Measurements from ENCODE around the gene B4GALT1. TPM values are rescaled to one million over a fixed set of nuclear protein-coding genes. Genes with fewer than 3 reads are reported as not detected.

The B4GALT1 gene
- total RNA-seq, 1 donor from 2014 or later = 115 TPM

GRCh38 chr9:33125871-33126823 is 41.0 kb downstream of the B4GALT1 start:
- DNase-seq (ENCODE audit: low spot score) = no peak

GRCh38 chr9:33125461-33125860 is 41.7 kb downstream of the B4GALT1 start:
- no peak for DNase-seq (ENCODE audit: low spot score)

GRCh38 chr9:33124751-33125381 is 42.3 kb downstream of the B4GALT1 start:
- no peak for DNase-seq (ENCODE audit: low spot score)

GRCh38 chr9:33124046-33124445 is 43.1 kb downstream of the B4GALT1 start:
- no peak for DNase-seq (ENCODE audit: low spot score)

- DNase-seq (ENCODE audit: low spot score) = no peak
These were observed 43.6 kb downstream of the B4GALT1 start for GRCh38 chr9:33123407-33124031.

GRCh38 chr9:33120620-33121019 is 46.5 kb downstream of the B4GALT1 start:
- DNase-seq (ENCODE audit: low spot score) = no peak

- no peak for DNase-seq (ENCODE audit: low spot score)
These were observed 49.3 kb downstream of the B4GALT1 start for GRCh38 chr9:33117796-33118195.

- DNase-seq (ENCODE audit: low spot score) = no peak
These were observed 49.8 kb downstream of the B4GALT1 start for GRCh38 chr9:33117306-33117705.

GRCh38 chr9:33116860-33117259 is 50.3 kb downstream of the B4GALT1 start:
- no peak for DNase-seq (ENCODE audit: low spot score)

- DNase-seq (ENCODE audit: low spot score) = no peak
These were observed 52.4 kb downstream of the B4GALT1 start for GRCh38 chr9:33114746-33115145.

- no peak for DNase-seq (ENCODE audit: low spot score)
These were observed 53.2 kb downstream of the B4GALT1 start for GRCh38 chr9:33113799-33114547.

- no peak for DNase-seq (ENCODE audit: low spot score)
These were observed 55.0 kb downstream of the B4GALT1 start for GRCh38 chr9:33112094-33112493.

GRCh38 chr9:33111631-33112030 is 55.5 kb downstream of the B4GALT1 start:
- DNase-seq (ENCODE audit: low spot score) = no peak

GRCh38 chr9:33110686-33111085 is 56.5 kb downstream of the B4GALT1 start:
- no peak for DNase-seq (ENCODE audit: low spot score)

GRCh38 chr9:33109850-33110595 is 57.1 kb downstream of the B4GALT1 start:
- DNase-seq (ENCODE audit: low spot score) = no peak

- DNase-seq (ENCODE audit: low spot score) = no peak
These were observed 58.0 kb downstream of the B4GALT1 start for GRCh38 chr9:33109097-33109496.

- no peak for DNase-seq (ENCODE audit: low spot score)
These were observed 58.7 kb downstream of the B4GALT1 start for GRCh38 chr9:33108472-33108871.

GRCh38 chr9:33107762-33108161 is 59.4 kb downstream of the B4GALT1 start:
- DNase-seq (ENCODE audit: low spot score) = no peak

- no peak for DNase-seq (ENCODE audit: low spot score)
These were observed 60.1 kb downstream of the B4GALT1 start for GRCh38 chr9:33106827-33107621.

GRCh38 chr9:33106372-33106771 is 60.8 kb downstream of the B4GALT1 start:
- DNase-seq (ENCODE audit: low spot score) = no peak
